Naive B cell (primary cell): ENCODE data around the gene AIF1. TPM values are rescaled to one million over a fixed set of nuclear protein-coding genes. Genes with fewer than 3 reads are reported as not detected.
A peak's percentile ranks its signal among the peaks of the same experiment; 100 is the strongest.

Source experiments
- ATAC-seq, 2 donors: fragments of 150-1000 bp; cut with Tn5 transposase; 2 replicates each; pipeline ENCODE4 v1.10.0; 2021; ENCODE audit warnings: low read depth in 2 of 2, mild to moderate bottlenecking in 2 of 2, moderate library complexity in 2 of 2
- DNase-seq: peaks from one replicate; pipeline ENCODE4 v3.0.0; 2022
- H3K27ac Mint-ChIP-seq, 6 donors: one replicate each; pipeline ENCODE4 v1.8.0; 2020 to 2022; ENCODE audit warnings: mild to moderate bottlenecking in 6 of 6, mixed read lengths in 6 of 6, moderate library complexity in 5 of 6, inconsistent platforms in 2 of 6
- H3K27me3 Mint-ChIP-seq, 3 donors: one replicate each; pipeline ENCODE4 v1.8.0; 2021 to 2022; ENCODE audit warnings: mixed read lengths in 3 of 3, mild to moderate bottlenecking in 1 of 3
- H3K36me3 Mint-ChIP-seq, 2 donors: one replicate each; pipeline ENCODE4 v1.8.0; 2020 to 2022; ENCODE audit warnings: mixed read lengths in 2 of 2, inconsistent platforms in 1 of 2, mild to moderate bottlenecking in 1 of 2
- H3K4me1 Mint-ChIP-seq, 3 donors: one replicate each; pipeline ENCODE4 v1.8.0; 2020 to 2022; ENCODE audit warnings: mixed read lengths in 3 of 3, inconsistent platforms in 1 of 3, mild to moderate bottlenecking in 1 of 3, moderate library complexity in 1 of 3
- H3K4me3 Mint-ChIP-seq, 8 donors: one replicate each; pipeline ENCODE4 v1.8.0; 2020 to 2022; ENCODE audit warnings: mild to moderate bottlenecking in 8 of 8, mixed read lengths in 8 of 8, moderate library complexity in 8 of 8, inconsistent platforms in 2 of 8
- H3K9me3 Mint-ChIP-seq, 7 donors: one replicate each; pipeline ENCODE4 v1.8.0; 2020 to 2022; ENCODE audit warnings: mixed read lengths in 7 of 7, mild to moderate bottlenecking in 5 of 7, inconsistent platforms in 2 of 7, moderate library complexity in 1 of 7
- polyA plus RNA-seq, 6 donors: library from polyadenylated mRNA; unstranded; fragments of 300-500 nt; fragmentation: Illumina TruSeq; gene quantifications; one replicate each; pipeline ENCODE4 v1.2.3, GENCODE V29; 2021; ENCODE audit warnings: low read depth in 6 of 6

Gene AIF1
- polyA plus RNA-seq, 6 donors from 2014 or later: 0.50 to 14.4 (median 3.5) TPM

- H3K36me3 Mint-ChIP-seq: peaks cover 0 to 18% of the 10 kb centered on the region in 2 donors
- no peaks in the 10 kb centered on the region for H3K9me3 Mint-ChIP-seq
- H3K27me3 Mint-ChIP-seq: no peaks in the 10 kb centered on the region
- peak overlapping the region; percentile 65 to 92 (median 88) for H3K27ac Mint-ChIP-seq
- peak overlapping the region; percentile 91 to 96 (median 95) for H3K4me3 Mint-ChIP-seq
- DNase-seq (no peak), ATAC-seq (no peak)
- peaks cover 62 to 87% (median 80%) of the 10 kb centered on the region in 3 donors for H3K4me1 Mint-ChIP-seq
Measured at GRCh38 chr6:31661262-31662123, 46.5 kb downstream of the AIF1 start.

GRCh38 chr6:31662124-31662723 is 47.2 kb downstream of the AIF1 start:
- ATAC-seq: no peak
- Mint-ChIP-seq H3K9me3 (no peaks in the 10 kb centered on the region), H3K27ac (peak overlapping the region in 3 of 6 donors; percentile 18 to 96 (median 38)), H3K4me1 (peaks cover 67 to 87% (median 80%) of the 10 kb centered on the region in 3 donors), H3K36me3 (peaks cover 0 to 17% of the 10 kb centered on the region in 2 donors), H3K4me3 (peak overlapping the region in 7 of 8 donors; percentile 4 to 96 (median 61)), H3K27me3 (no peaks in the 10 kb centered on the region)
- no peak for DNase-seq

GRCh38 chr6:31663126-31663960 is 48.3 kb downstream of the AIF1 start:
- Mint-ChIP-seq H3K27me3 (no peaks in the 10 kb centered on the region), H3K27ac (peak overlapping the region in 3 of 6 donors; percentile 96 to 99 (median 99)), H3K36me3 (peaks cover 4 to 26% of the 10 kb centered on the region in 2 donors), H3K9me3 (no peaks in the 10 kb centered on the region), H3K4me1 (peaks cover 62 to 88% (median 79%) of the 10 kb centered on the region in 3 donors), H3K4me3 (peak overlapping the region; percentile 52 to 99 (median 96))
- DNase-seq (no peak), ATAC-seq (no peak)

- Mint-ChIP-seq H3K36me3 (peaks cover 4 to 26% of the 10 kb centered on the region in 2 donors), H3K27me3 (no peaks in the 10 kb centered on the region), H3K9me3 (no peaks in the 10 kb centered on the region), H3K27ac (peak overlapping the region; percentile 96 to 99 (median 99)), H3K4me1 (peaks cover 57 to 88% (median 71%) of the 10 kb centered on the region in 3 donors), H3K4me3 (peak overlapping the region; percentile 94 to 99 (median 97))
- no peak for ATAC-seq
- no peak for DNase-seq
Measured at GRCh38 chr6:31663961-31664789, 49.1 kb downstream of the AIF1 start.

GRCh38 chr6:31664790-31665500 is 49.9 kb downstream of the AIF1 start, which contains the start of gene GPANK1:
TSS of gene GPANK1 (minus strand) at chr6:31664997. CDS start at chr6:31664478, 519 bp downstream.
- peaks cover 51 to 84% (median 63%) of the 10 kb centered on the region in 3 donors for H3K4me1 Mint-ChIP-seq
- peak within 1 kb of the TSS; percentile 94 to 99 (median 97) for H3K4me3 Mint-ChIP-seq
- H3K27ac Mint-ChIP-seq: peak within 1 kb of the TSS; percentile 96 to 99 (median 99)
- no peaks in the 10 kb centered on the region for H3K27me3 Mint-ChIP-seq
- DNase-seq (peak; percentile 78), ATAC-seq (peak; percentile 27 to 36)
- peaks cover 4 to 26% of the 10 kb centered on the region in 2 donors for H3K36me3 Mint-ChIP-seq
- H3K9me3 Mint-ChIP-seq: no peaks in the 10 kb centered on the region

GRCh38 chr6:31665501-31666336 is 50.7 kb downstream of the AIF1 start, which contains the start of gene CSNK2B:
TSS of gene CSNK2B (plus strand) at chr6:31666080. CDS start at chr6:31666832, 752 bp downstream.
- Mint-ChIP-seq H3K36me3 (peaks cover 4 to 26% of the 10 kb centered on the region in 2 donors), H3K4me3 (peak within 1 kb of the TSS; percentile 94 to 99 (median 97)), H3K27me3 (no peaks in the 10 kb centered on the region), H3K4me1 (peaks cover 48 to 81% (median 62%) of the 10 kb centered on the region in 3 donors), H3K27ac (peak within 1 kb of the TSS; percentile 96 to 99 (median 99)), H3K9me3 (no peaks in the 10 kb centered on the region)
- peak; percentile 80 to 81 for ATAC-seq
- DNase-seq: peak; percentile 97

GRCh38 chr6:31666337-31666965 is 51.4 kb downstream of the AIF1 start:
- Mint-ChIP-seq H3K4me3 (peak overlapping the region; percentile 94 to 99 (median 97)), H3K9me3 (no peaks in the 10 kb centered on the region), H3K4me1 (peaks cover 45 to 73% (median 55%) of the 10 kb centered on the region in 3 donors), H3K36me3 (peaks cover 4 to 26% of the 10 kb centered on the region in 2 donors), H3K27me3 (no peaks in the 10 kb centered on the region), H3K27ac (peak overlapping the region; percentile 21 to 99 (median 99))
- DNase-seq (no peak), ATAC-seq (no peak)

Other genes starting within 250 kb of the AIF1 start
- 1 to 10 TPM; 3.6 to 6.3 (median 4.4) TPM for gene MICA, start 211.6 kb upstream of the AIF1 start, polyA plus RNA-seq
- gene MICB, start 117.1 kb upstream of the AIF1 start, polyA plus RNA-seq: 10 to 100 TPM in 3 of 6 donors, 1 to 10 TPM in 3; 4.4 to 14.3 (median 9.7) TPM
- not detected for gene MCCD1, start 86.3 kb upstream of the AIF1 start, polyA plus RNA-seq
- gene DDX39B, start 73.2 kb upstream of the AIF1 start, polyA plus RNA-seq: 100 to 1,000 TPM in 1 of 6 donors, 10 to 100 TPM in 5; 41.6 to 117 (median 74.5) TPM
- under 1 TPM in 2 of 6 donors, not detected in 4; 0.67 to 0.69 TPM for gene ATP6V1G2, start 68.6 kb upstream of the AIF1 start, polyA plus RNA-seq
- 10 to 100 TPM in 2 of 6 donors, 1 to 10 TPM in 3, under 1 TPM in 1; 0.24 to 11.4 (median 8.9) TPM for gene NFKBIL1, start 67.6 kb upstream of the AIF1 start, polyA plus RNA-seq
- gene LTA, start 42.9 kb upstream of the AIF1 start, polyA plus RNA-seq: 10 to 100 TPM in 5 of 6 donors, 1 to 10 TPM in 1; 6.6 to 26.0 (median 19.4) TPM
- gene TNF, start 39.7 kb upstream of the AIF1 start, polyA plus RNA-seq: 1 to 10 TPM; 1.1 to 5.2 (median 2.6) TPM
- gene LTB, start 32.8 kb upstream of the AIF1 start, polyA plus RNA-seq: 1,000 to 10,000 TPM; 1,940 to 3,141 (median 2,206) TPM
- 10 to 100 TPM; 28.2 to 78.2 (median 35.2) TPM for gene LST1, start 29.0 kb upstream of the AIF1 start, polyA plus RNA-seq
- 100 to 1,000 TPM in 5 of 6 donors, 10 to 100 TPM in 1; 84.4 to 158 (median 108) TPM for gene NCR3, start 22.2 kb upstream of the AIF1 start, polyA plus RNA-seq
- 10 to 100 TPM in 1 of 6 donors, 1 to 10 TPM in 4, under 1 TPM in 1; 0.70 to 11.3 (median 6.3) TPM for gene PRRC2A, start 5.5 kb downstream of the AIF1 start, polyA plus RNA-seq
- 10 to 100 TPM; 20.1 to 27.0 (median 24.2) TPM for gene BAG6, start 37.4 kb downstream of the AIF1 start, polyA plus RNA-seq
- 10 to 100 TPM in 4 of 6 donors, 1 to 10 TPM in 2; 7.6 to 19.6 (median 13.7) TPM for gene APOM, start 40.7 kb downstream of the AIF1 start, polyA plus RNA-seq
- gene C6orf47, start 45.5 kb downstream of the AIF1 start, polyA plus RNA-seq: 10 to 100 TPM; 16.8 to 39.9 (median 28.4) TPM
- gene GPANK1, start 49.8 kb downstream of the AIF1 start, polyA plus RNA-seq: 10 to 100 TPM; 18.5 to 27.8 (median 23.5) TPM
- 100 to 1,000 TPM; 279 to 299 (median 286) TPM for gene CSNK2B, start 50.8 kb downstream of the AIF1 start, polyA plus RNA-seq
- gene LY6G5B, start 54.7 kb downstream of the AIF1 start, polyA plus RNA-seq: under 1 TPM in 3 of 6 donors, not detected in 3; 0.23 to 0.87 (median 0.50) TPM
- gene LY6G5C, start 65.8 kb downstream of the AIF1 start, polyA plus RNA-seq: 1 to 10 TPM in 1 of 6 donors, under 1 TPM in 3, not detected in 2; 0.48 to 1.6 (median 0.92) TPM
- 10 to 100 TPM; 27.3 to 45.3 (median 33.4) TPM for gene ABHD16A, start 88.1 kb downstream of the AIF1 start, polyA plus RNA-seq
- gene LY6G6F, start 91.6 kb downstream of the AIF1 start, polyA plus RNA-seq: 1 to 10 TPM in 1 of 6 donors, under 1 TPM in 2, not detected in 3; 0.60 to 1.8 (median 0.75) TPM
- gene LY6G6D, start 100.1 kb downstream of the AIF1 start, polyA plus RNA-seq: not detected
- not detected for gene LY6G6C, start 106.5 kb downstream of the AIF1 start, polyA plus RNA-seq
- 1 to 10 TPM in 5 of 6 donors, not detected in 1; 3.0 to 5.1 (median 3.7) TPM for gene MPIG6B, start 108.1 kb downstream of the AIF1 start, polyA plus RNA-seq
- gene DDAH2, start 114.1 kb downstream of the AIF1 start, polyA plus RNA-seq: 10 to 100 TPM; 57.1 to 87.6 (median 82.1) TPM
- gene CLIC1, start 121.3 kb downstream of the AIF1 start, polyA plus RNA-seq: 100 to 1,000 TPM; 536 to 743 (median 628) TPM
- gene MSH5, start 124.8 kb downstream of the AIF1 start, polyA plus RNA-seq: 1 to 10 TPM in 5 of 6 donors, not detected in 1; 1.9 to 9.3 (median 2.6) TPM
- gene SAPCD1, start 147.4 kb downstream of the AIF1 start, polyA plus RNA-seq: under 1 TPM in 1 of 6 donors, not detected in 5; 0.96 TPM
- under 1 TPM in 2 of 6 donors, not detected in 4; 0.13 to 0.29 TPM for gene VWA7, start 162.1 kb downstream of the AIF1 start, polyA plus RNA-seq
- gene VARS1, start 180.5 kb downstream of the AIF1 start, polyA plus RNA-seq: 10 to 100 TPM; 42.2 to 70.6 (median 50.3) TPM
- gene LSM2, start 191.7 kb downstream of the AIF1 start, polyA plus RNA-seq: 100 to 1,000 TPM in 1 of 6 donors, 10 to 100 TPM in 5; 75.4 to 107 (median 92.4) TPM
- 1 to 10 TPM in 1 of 6 donors, under 1 TPM in 4, not detected in 1; 0.45 to 1.4 (median 0.71) TPM for gene HSPA1L, start 200.0 kb downstream of the AIF1 start, polyA plus RNA-seq
- 10 to 100 TPM in 2 of 6 donors, 1 to 10 TPM in 3, under 1 TPM in 1; 0.23 to 12.1 (median 7.9) TPM for gene HSPA1A, start 200.3 kb downstream of the AIF1 start, polyA plus RNA-seq
- 1 to 10 TPM; 1.1 to 2.8 (median 1.8) TPM for gene HSPA1B, start 212.5 kb downstream of the AIF1 start, polyA plus RNA-seq
- 10 to 100 TPM; 10.9 to 19.5 (median 18.2) TPM for gene NEU1, start 247.6 kb downstream of the AIF1 start, polyA plus RNA-seq